ENCODE results near the gene CDH8. TPM values are rescaled to one million over a fixed set of nuclear protein-coding genes. Genes with fewer than 3 reads are reported as not detected.
A peak's percentile ranks its signal among the peaks of the same experiment; 100 is the strongest.
"Not testable (repeated sequence)": the region's sequence is repeated elsewhere in the genome, so short reads cannot be mapped to it uniquely, and the experiment has no call there.

The CDH8 gene
- total RNA-seq, 1 donor from 2014 or later = not detected

DNA sequence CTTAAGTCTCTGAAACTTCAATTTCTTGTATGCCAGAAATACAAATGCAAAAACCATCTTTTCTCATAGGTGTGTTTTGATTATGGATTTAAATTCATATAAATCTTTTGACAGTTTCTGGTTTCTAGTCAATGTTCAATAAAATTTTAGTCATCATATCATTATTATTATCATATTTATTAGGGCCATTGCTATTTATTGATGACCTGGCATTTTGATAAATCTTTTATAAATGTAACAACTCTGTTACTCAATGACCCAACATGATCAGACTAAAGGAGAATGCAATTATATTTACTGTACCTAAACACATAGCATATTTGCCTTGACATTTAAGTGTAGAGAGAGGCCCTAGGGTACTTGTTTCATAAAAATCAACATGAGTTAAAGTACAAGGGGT is 320.8 kb downstream of the CDH8 start:
- intact Hi-C loops (cut with DNase I) = no loop called here
- no peak for ATAC-seq
- no peak for DNase-seq (ENCODE audit: missing footprints)

DNA sequence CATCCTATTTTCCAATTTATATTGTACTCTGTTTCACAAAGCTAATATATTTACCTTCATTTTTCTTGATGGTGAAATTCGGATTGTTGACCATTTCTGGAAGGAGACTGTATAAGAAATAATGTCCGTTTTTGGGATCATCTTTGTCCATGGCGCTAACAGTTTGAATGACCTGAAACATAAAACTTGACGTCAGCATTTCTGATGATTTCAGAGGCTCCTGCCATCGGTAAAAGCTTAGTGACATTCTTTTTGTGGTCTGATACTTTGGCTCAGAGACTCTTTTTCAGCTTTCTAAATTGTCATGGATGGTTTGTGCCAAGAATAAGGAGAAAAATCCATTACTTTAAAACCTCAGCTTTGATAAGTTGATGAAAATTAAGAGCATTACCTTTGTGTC is 322.5 kb downstream of the CDH8 start:
- no peak for ATAC-seq
- no peak for DNase-seq (ENCODE audit: missing footprints)
- intact Hi-C loops (cut with DNase I) = no loop called here

GRCh38 chr16:61699640-61700039 is 336.6 kb downstream of the CDH8 start:
- intact Hi-C loops (cut with DNase I); ATAC-seq: not testable (repeated sequence)
- DNase-seq (ENCODE audit: missing footprints) = peak; percentile 51

DNA sequence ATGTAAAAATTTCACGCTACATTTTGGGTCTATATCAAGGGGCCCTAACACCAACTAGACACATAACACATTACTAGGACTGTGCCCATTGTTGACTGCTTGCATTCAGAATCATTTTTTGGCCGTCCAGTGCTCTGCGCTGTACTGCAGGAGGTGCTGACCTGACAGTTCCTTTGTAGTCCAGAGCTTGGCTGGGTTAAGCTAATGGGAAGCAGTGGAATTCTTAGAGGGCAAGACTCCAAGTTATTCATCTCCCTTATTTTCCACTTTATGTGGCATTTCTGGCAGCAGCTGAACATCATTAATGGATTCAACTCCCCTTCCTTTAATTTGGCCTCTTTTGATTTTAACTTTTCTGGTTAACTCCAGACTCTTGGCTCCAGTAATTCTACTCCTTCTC is 351.7 kb downstream of the CDH8 start:
- no peak for DNase-seq (ENCODE audit: missing footprints)
- ATAC-seq = no peak
- intact Hi-C loops (cut with DNase I) = no loop called here

GRCh38 chr16:61681673-61682072 is 354.6 kb downstream of the CDH8 start:
- ATAC-seq (no peak), DNase-seq (ENCODE audit: missing footprints) (no peak)
- intact Hi-C loops (cut with DNase I) = no loop called here

- no peak for DNase-seq (ENCODE audit: missing footprints)
- no peak for ATAC-seq
- intact Hi-C loops (cut with DNase I) = no loop called here
Observed at GRCh38 chr16:61681124-61681523, 355.1 kb downstream of the CDH8 start.

DNA sequence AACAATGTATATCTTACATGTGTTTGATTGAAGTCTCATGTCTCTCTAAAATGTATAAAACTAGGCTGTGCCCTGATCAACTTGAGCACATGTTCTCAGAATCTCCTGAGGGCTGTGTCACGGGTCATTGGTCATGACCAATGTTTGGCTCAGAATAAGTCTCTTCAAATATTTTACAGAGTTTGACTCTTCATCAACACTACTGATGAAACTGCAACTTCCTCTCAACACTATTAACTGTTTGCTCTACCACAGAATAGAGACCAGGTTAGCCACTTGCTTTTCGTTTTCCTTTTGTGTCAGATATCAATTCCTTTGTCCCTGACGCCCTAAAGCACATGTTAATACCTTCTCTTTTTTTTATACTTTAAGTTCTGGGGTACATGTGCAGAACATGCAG is 358.1 kb downstream of the CDH8 start:
- no peak for DNase-seq (ENCODE audit: missing footprints)
- intact Hi-C loops (cut with DNase I) = no loop called here

GRCh38 chr16:61677776-61678175 is 358.5 kb downstream of the CDH8 start:
- DNase-seq (ENCODE audit: missing footprints) (no peak), ATAC-seq (no peak)
- intact Hi-C loops (cut with DNase I) = no loop called here

More for the DNA sequence above, 358.1 kb downstream of the CDH8 start:
- no peak for ATAC-seq

DNA sequence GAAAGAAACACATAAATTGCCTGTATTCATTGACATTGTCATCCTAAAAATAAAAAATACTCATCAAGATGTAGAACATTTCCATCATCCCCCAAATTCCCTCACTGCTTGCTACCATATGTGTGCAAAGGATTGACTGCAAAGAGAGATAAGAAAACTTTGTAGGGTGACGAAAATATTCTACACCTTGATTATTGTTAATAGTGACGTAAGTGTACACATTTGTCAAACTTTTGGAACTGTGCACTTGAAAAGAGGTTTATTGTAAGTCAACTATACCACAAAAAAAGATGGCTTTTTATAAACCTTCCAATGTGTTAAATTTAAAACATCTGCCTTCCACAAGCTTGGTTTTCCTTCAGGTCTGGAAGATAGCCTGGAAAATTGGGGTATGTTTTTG is 359.5 kb downstream of the CDH8 start:
- intact Hi-C loops (cut with DNase I) = no loop called here
- DNase-seq (ENCODE audit: missing footprints) = no peak
- ATAC-seq = no peak

DNA sequence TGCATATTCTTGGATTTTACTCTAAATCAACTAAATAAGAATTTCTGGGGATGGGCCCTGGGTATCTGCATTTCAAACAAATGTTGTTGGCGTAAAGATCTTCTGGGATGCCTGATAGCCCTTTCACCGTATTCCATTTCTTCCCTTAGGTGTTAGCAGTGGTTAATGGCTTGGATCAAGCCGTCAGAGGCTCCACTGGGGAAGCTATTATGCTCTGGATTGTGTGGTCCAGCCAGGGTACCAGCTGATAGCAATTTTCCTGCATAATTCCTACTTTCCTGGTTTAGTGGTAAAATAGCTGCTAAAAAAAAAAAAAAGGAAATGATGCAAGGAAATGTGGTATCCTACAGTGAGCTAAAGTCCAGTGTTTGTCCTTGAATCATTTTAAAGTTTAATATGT is 365.1 kb downstream of the CDH8 start:
- ATAC-seq (no peak), DNase-seq (ENCODE audit: missing footprints) (no peak)
- intact Hi-C loops (cut with DNase I) = no loop called here

GRCh38 chr16:61665512-61665911 is 370.7 kb downstream of the CDH8 start:
- ATAC-seq = no peak
- intact Hi-C loops (cut with DNase I) = no loop called here

GRCh38 chr16:61659936-61660335 is 376.3 kb downstream of the CDH8 start:
- ATAC-seq (no peak), DNase-seq (ENCODE audit: missing footprints) (no peak)
- intact Hi-C loops (cut with DNase I) = no loop called here

More at GRCh38 chr16:61665512-61665911, 370.7 kb downstream of the CDH8 start:
- no peak for DNase-seq (ENCODE audit: missing footprints)

DNA sequence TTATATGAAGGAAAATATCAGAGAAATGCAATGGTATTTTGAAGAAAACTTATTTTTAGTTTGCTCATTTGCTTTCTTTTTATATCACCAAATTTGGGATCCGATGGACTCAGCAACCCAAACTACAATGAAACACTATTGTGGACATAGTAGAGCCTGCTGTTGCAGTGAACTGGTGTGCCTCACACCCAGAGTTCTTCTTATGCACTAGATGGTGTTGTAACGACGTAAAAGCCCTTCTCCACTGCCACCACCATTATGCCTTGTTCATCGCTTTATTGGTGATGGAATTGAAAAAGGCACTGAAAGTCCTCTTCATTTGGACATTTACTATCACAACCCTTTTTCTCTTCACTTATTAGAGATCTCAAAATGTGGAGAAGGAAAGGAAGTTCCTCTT is 381.3 kb downstream of the CDH8 start:
- ATAC-seq (no peak), DNase-seq (ENCODE audit: missing footprints) (no peak)
- intact Hi-C loops (cut with DNase I) = no loop called here

DNA sequence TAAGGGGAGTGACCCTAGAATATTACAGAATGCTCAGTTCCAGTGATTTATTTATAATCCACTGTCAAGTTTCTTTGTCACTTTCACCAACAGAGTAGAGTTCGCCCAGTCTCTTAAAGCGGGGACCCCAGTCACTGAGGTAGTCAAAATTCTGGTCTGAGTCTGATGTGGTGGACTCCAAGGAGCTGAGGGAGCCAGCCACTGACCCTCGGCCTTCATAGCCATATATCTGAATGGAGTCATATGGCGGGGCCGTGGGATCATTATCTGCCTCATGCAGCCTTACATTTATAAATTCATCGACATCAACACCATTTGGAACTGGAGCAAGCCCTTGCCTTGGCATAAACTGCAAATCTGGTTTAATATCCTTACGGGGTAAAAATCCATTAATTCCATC is 382.7 kb downstream of the CDH8 start:
- no peak for ATAC-seq
- no peak for DNase-seq (ENCODE audit: missing footprints)
- intact Hi-C loops (cut with DNase I) = no loop called here

DNA sequence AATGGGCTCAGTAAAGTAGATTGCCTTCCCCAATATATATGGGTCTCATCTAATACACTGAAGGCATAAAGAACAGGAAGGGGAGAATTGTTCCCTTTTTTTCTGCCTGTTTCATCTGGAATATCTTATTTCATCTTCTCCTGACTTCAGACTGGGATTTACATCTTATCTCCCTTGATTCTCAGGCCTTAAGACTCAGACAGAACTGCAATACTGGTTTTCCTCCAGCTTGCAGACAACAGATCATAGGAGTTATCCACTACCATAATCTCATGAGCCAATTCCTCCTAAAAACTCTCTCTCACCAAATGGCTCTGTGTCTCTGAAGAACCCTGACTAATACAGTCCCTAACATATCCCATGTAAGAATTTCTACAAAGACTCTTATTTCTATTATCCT is 390.7 kb downstream of the CDH8 start:
- intact Hi-C loops (cut with DNase I) = no loop called here
- ATAC-seq (no peak), DNase-seq (ENCODE audit: missing footprints) (no peak)

DNA sequence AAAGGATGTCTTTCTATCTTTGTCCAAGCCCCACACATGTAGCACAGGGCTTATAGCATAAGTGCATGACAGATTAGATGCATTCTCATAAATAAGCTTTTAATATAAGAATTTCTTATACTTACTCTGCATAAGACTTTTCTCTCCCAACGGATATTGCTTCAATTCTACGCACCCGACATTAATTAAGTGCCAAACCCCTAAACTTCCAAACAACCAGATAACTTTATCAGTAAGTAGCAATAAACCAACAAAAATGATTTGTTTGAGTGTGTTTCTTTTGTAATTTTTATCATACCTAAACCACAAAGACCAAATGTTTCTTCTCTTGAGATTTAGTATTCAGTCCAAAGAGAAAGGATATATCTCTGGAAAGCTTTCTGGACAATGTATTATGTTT is 391.5 kb downstream of the CDH8 start:
- intact Hi-C loops (cut with DNase I) = no loop called here
- no peak for ATAC-seq

GRCh38 chr16:61617219-61617783 is 418.9 kb downstream of the CDH8 start:
- DNase-seq (ENCODE audit: missing footprints) (no peak), ATAC-seq (no peak)
- intact Hi-C loops (cut with DNase I) = no loop called here

More for the DNA sequence above, 391.5 kb downstream of the CDH8 start:
- no peak for DNase-seq (ENCODE audit: missing footprints)

GRCh38 chr16:61616088-61616487 is 420.1 kb downstream of the CDH8 start:
- ATAC-seq = no peak
- intact Hi-C loops (cut with DNase I) = no loop called here
- DNase-seq (ENCODE audit: missing footprints) = no peak

DNA sequence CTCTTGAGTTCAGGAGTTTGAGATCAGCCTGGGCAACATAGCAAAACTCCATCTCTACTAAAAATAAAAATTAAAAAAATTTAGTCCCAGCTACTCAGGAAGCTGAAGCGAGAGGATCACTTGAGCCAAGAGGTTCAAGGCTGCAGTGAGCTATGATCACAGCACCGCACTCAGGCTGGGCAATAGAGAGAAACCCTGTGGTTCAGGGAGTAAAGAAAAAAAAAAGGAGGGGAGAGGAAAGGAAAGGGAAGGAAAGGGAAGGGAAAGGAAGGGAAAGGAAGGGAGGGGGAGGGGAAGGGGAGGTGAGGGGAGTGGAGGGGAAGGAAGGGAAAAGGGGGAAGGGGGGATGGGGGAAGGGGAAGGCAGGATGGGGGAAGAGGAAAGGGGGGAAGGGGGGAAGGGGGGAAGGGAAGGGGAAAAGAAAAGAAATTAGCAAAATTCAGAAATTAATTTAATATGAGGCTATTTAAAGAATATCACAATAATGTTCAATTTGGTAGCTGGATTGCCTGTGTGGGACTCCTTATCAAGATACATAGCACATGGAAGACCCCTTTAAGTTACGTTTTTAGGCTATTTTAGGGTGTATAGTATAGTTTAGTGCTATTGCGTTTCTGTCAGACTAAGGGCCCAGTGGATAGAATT is 424.3 kb downstream of the CDH8 start:
- intact Hi-C loops (cut with DNase I) = no loop called here

DNA sequence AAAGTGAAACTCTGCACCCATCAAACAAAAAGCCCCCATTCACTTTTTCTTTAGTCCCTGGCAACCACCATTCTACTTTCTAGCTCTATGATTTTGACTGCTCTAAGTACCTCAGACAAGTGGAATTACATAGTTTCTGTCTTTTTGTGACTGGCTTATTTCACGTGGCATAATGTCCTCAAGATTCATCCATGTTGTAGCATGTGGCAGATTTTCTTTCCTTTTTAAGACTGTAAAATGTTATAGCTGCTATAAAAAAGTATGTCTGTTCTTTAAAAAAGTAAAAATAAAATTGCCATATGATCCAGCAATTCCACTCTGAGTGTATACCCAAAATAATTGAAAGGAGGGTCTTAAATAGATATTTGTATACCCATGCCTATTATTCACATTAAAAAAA is 429.7 kb downstream of the CDH8 start:
- intact Hi-C loops (cut with DNase I) = no loop called here
- no peak for ATAC-seq
- no peak for DNase-seq (ENCODE audit: missing footprints)

More for the DNA sequence above, 424.3 kb downstream of the CDH8 start:
- ATAC-seq = no peak
- no peak for DNase-seq (ENCODE audit: missing footprints)
